Testis (tissue), 2 donors: ENCODE results near the gene TOMM40.

ENCODE experiments used
- CTCF ChIP-seq, 3 experiments: fragments of 450-650 bp in 2 of 3; fragments of 200-600 bp in 1 of 3; sonication (generic) in 1 of 3; IDR thresholded peaks; one replicate each; pipeline ENCODE4 v1.5.1; 2016 to 2019; ENCODE audit warnings: antibody characterized with exemption in 3 of 3, mild to moderate bottlenecking in 2 of 3, moderate library complexity in 1 of 3
- POLR2A ChIP-seq: fragments of 450-650 bp; IDR thresholded peaks from one replicate; pipeline ENCODE4 v1.6.1; 2017; ENCODE audit warnings: antibody characterized with exemption, mild to moderate bottlenecking, moderate library complexity

DNA sequence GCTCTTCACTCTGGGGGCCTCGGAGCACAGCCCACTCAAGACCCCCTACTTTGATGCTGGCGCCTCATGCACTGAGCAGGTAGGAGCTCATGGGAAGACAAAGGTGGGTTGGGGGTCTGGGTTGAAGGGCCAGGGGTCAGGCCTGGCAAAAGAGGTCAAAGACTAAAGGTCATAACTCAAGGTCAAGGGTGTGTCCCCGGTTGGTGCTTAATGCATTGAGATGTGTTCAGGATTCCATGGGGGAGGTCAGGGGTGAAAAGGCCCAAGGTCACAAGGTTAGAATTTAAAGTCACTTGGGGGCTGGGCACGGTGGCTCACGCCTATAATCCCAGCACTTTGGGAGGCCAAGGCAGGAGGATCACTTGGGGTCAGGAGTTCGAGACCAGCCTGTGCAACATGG lies 4.9 kb upstream of the TOMM40 start:
- no peak for TF ChIP-seq POLR2A
- no peak for TF ChIP-seq CTCF (IDR thresholded peaks at IDR 0.05)
